ENCODE results near the gene FAS. TPM values are rescaled to one million over a fixed set of nuclear protein-coding genes. Genes with fewer than 3 reads are reported as not detected.

The FAS gene
- total RNA-seq = 10 to 100 TPM in 1 of 2 donors, 1 to 10 TPM in 1; 9.3 to 10.7 TPM
- polyA plus RNA-seq (ENCODE audit: insufficient read depth, low read depth, low replicate concordance) = 16.2 TPM
- long read RNA-seq, donor 1, partial matches to known transcripts = 0 of 3 reads
- long read RNA-seq, donor 1, other reads (novel, unspliced or antisense) = 0 of 3 reads
- long read RNA-seq, donor 2, partial matches to known transcripts = 0 of 2 reads
- long read RNA-seq, donor 2, other reads (novel, unspliced or antisense) = 0 of 2 reads

DNA sequence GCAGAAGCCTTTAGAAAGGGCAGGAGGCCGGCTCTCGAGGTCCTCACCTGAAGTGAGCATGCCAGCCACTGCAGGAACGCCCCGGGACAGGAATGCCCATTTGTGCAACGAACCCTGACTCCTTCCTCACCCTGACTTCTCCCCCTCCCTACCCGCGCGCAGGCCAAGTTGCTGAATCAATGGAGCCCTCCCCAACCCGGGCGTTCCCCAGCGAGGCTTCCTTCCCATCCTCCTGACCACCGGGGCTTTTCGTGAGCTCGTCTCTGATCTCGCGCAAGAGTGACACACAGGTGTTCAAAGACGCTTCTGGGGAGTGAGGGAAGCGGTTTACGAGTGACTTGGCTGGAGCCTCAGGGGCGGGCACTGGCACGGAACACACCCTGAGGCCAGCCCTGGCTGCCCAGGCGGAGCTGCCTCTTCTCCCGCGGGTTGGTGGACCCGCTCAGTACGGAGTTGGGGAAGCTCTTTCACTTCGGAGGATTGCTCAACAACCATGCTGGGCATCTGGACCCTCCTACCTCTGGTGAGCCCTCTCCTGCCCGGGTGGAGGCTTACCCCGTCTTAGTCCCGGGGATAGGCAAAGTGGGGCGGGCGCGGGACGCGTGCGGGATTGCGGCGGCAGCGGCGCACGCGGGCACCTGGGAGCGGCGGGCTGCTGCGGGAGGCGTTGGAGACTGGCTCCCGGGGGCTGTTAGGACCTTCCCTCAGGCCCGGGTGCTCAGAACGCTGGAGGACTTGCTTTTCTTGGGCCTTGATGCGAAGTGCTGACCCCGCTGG, at the start of gene FAS:
Gene FAS (plus strand): TSS at position 415 of the 777 bp plus-strand sequence. CDS start 79 bp downstream, at position 494.
- Histone ChIP-seq H3K27ac (peak within 1 kb of the TSS; percentile 95 to 97), H3K4me3 (peak within 1 kb of the TSS; percentile 66 to 92), H3K4me1 (peaks cover 3% of the 10 kb centered on the region), H3K36me3 (ENCODE audit: low read depth, missing control alignments) (no peaks in the 10 kb centered on the region), H3K27me3 (no peaks in the 10 kb centered on the region), H3K9me3 (no peaks in the 10 kb centered on the region)
- intact Hi-C loops (cut with DNase I; ENCODE audit: low total_unique reads) = no loop called here
- 0 to 2% methylated on average over 26 to 34 of the region's 51 CpGs for WGBS, 2 donors
- TF ChIP-seq POLR2A (IDR thresholded peaks at IDR 0.05) = no peak
- TF ChIP-seq, protein P1, sequence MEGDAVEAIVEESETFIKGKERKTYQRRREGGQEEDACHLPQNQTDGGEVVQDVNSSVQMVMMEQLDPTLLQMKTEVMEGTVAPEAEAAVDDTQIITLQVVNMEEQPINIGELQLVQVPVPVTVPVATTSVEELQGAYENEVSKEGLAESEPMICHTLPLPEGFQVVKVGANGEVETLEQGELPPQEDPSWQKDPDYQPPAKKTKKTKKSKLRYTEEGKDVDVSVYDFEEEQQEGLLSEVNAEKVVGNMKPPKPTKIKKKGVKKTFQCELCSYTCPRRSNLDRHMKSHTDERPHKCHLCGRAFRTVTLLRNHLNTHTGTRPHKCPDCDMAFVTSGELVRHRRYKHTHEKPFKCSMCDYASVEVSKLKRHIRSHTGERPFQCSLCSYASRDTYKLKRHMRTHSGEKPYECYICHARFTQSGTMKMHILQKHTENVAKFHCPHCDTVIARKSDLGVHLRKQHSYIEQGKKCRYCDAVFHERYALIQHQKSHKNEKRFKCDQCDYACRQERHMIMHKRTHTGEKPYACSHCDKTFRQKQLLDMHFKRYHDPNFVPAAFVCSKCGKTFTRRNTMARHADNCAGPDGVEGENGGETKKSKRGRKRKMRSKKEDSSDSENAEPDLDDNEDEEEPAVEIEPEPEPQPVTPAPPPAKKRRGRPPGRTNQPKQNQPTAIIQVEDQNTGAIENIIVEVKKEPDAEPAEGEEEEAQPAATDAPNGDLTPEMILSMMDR (IDR thresholded peaks at IDR 0.05) = no peak
- peak; percentile 68 for DNase-seq

- Histone ChIP-seq H3K27me3 (no peaks in the 10 kb centered on the region), H3K27ac (no peak overlapping the region), H3K9me3 (no peaks in the 10 kb centered on the region), H3K4me1 (no peaks in the 10 kb centered on the region), H3K4me3 (no peak overlapping the region), H3K36me3 (ENCODE audit: low read depth, missing control alignments) (no peaks in the 10 kb centered on the region)
- intact Hi-C loops (cut with DNase I; ENCODE audit: low total_unique reads) = no loop called here
- no peak for DNase-seq
- 76 to 86% methylated on average over 6 of the region's 6 CpGs for WGBS, 2 donors
- no peak for TF ChIP-seq POLR2A (IDR thresholded peaks at IDR 0.05)
- TF ChIP-seq, protein P1 (IDR thresholded peaks at IDR 0.05) = no peak
These were observed 49.6 kb upstream of the FAS start for GRCh38 chr10:88941026-88941425.

DNA sequence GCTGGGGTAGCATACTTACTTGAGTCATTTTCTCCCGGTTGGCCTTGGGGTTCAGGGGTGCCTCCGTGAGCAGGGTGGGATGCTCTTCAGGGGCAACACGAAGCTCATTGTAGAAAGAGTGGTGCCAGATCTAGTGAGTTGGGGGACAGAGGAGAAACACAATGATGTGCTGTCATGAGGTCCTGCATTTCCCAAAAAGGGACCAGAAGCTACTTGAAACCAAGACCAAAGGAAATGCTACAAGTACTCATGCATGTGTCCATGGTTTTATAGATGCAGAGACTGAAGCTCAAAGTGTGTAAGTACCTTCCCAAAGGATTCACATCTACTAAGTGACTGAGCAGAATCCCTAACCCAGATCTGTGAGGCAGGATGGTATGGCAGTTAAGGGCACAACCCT, 46.8 kb upstream of the FAS start:
- H3K9me3 ChIP-seq = no peaks in the 10 kb centered on the region
- intact Hi-C loops (cut with DNase I; ENCODE audit: low total_unique reads) = no loop called here
- H3K27ac ChIP-seq = no peak overlapping the region
- no peak for DNase-seq
- no peaks in the 10 kb centered on the region for H3K36me3 ChIP-seq (ENCODE audit: low read depth, missing control alignments)
- no peak overlapping the region for H3K4me3 ChIP-seq
- no peaks in the 10 kb centered on the region for H3K4me1 ChIP-seq
- TF ChIP-seq, protein P1 (IDR thresholded peaks at IDR 0.05) = no peak
- no peak for TF ChIP-seq POLR2A (IDR thresholded peaks at IDR 0.05)
- 87 to 88% methylated on average over 3 of the region's 3 CpGs for WGBS, 2 donors
- H3K27me3 ChIP-seq = no peaks in the 10 kb centered on the region

DNA sequence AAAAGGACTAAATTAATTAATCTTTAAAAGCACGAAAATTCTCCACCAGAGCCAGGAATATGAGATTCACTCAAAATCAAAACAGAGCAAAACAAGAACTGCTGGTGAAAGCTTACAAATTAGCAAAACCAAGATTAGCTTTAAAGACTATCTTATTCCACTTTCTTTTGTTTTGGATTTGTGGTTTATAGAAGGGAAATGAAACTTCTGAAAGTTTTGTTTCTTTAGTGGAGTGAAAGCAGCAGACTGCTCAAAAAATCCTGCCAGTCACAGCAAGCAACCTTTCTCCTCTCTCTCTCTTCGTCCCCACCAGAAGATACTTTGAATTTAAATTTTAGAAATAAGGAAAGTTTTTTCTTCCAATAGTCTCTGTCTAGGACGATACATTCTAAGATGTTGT, 45.8 kb upstream of the FAS start:
- Histone ChIP-seq H3K4me3 (no peak overlapping the region), H3K27ac (peak overlapping the region in 1 of 2 donors; percentile 32), H3K27me3 (no peaks in the 10 kb centered on the region), H3K36me3 (ENCODE audit: low read depth, missing control alignments) (no peaks in the 10 kb centered on the region), H3K9me3 (no peaks in the 10 kb centered on the region), H3K4me1 (no peaks in the 10 kb centered on the region)
- TF ChIP-seq POLR2A (IDR thresholded peaks at IDR 0.05) = no peak
- TF ChIP-seq, protein P1 (IDR thresholded peaks at IDR 0.05) = no peak
- no peak for DNase-seq
- intact Hi-C loops (cut with DNase I; ENCODE audit: low total_unique reads) = loop anchor here (5.0 kb wide), 1 partner anchor 42 kb away; no protein-coding TSS in a partner anchor
- WGBS, 2 donors = 44 to 51% methylated on average over 3 of the region's 3 CpGs
